MCF 10A (cell line): ENCODE results near the gene DIAPH2. TPM values are rescaled to one million over a fixed set of nuclear protein-coding genes. Genes with fewer than 3 reads are reported as not detected.

Source experiments
- BruUV-seq: library from RNA; stranded (reverse); fragments of 400-500 nt; replicated peaks from 2 replicates; lab custom pipeline; 2021; lab: Mats Ljungman, UMichigan
- CTCF ChIA-PET: fragments of 300-600 bp; sonication (Branson Sonifier 250); formaldehyde crosslinking; extraction: SDS; loops from one replicate; lab custom pipeline; 2021; ENCODE audit warnings: antibody characterized with exemption, inconsistent platforms; lab: Yijun Ruan, JAX
- POLR2A ChIA-PET: fragments of 300-600, 350-650 bp; sonication (Branson Sonifier 250); formaldehyde crosslinking; extraction: SDS; loops from one replicate; lab custom pipeline; 2020; ENCODE audit warnings: antibody characterized with exemption, inconsistent platforms; lab: Yijun Ruan, JAX
- DNase-seq: peaks from one replicate; pipeline ENCODE4 v3.0.0-alpha.2; 2018; ENCODE audit not compliant: unreplicated experiment
- H3K27ac Mint-ChIP-seq: one replicate; pipeline ENCODE4 v1.8.0; 2022; ENCODE audit warnings: mild to moderate bottlenecking, low read depth, mixed read lengths; ENCODE audit not compliant: unreplicated experiment
- H3K27me3 Mint-ChIP-seq: one replicate; pipeline ENCODE4 v1.8.0; 2022; ENCODE audit warnings: mixed read lengths; ENCODE audit not compliant: insufficient read depth, unreplicated experiment
- H3K36me3 Mint-ChIP-seq: one replicate; pipeline ENCODE4 v1.8.0; 2022; ENCODE audit warnings: mild to moderate bottlenecking, moderate library complexity, mixed read lengths; ENCODE audit not compliant: insufficient read depth, unreplicated experiment
- H3K4me1 Mint-ChIP-seq: one replicate; pipeline ENCODE4 v1.8.0; 2022; ENCODE audit warnings: mixed read lengths; ENCODE audit not compliant: insufficient read depth, unreplicated experiment
- H3K4me3 Mint-ChIP-seq: one replicate; pipeline ENCODE4 v1.8.0; 2022; ENCODE audit warnings: mild to moderate bottlenecking, moderate library complexity, mixed read lengths; ENCODE audit not compliant: unreplicated experiment
- H3K9me3 Mint-ChIP-seq: one replicate; pipeline ENCODE4 v1.8.0; 2022; ENCODE audit warnings: mixed read lengths; ENCODE audit not compliant: unreplicated experiment
- CTCF ChIP-seq: fragments of 200-600 bp; IDR thresholded peaks from one replicate; pipeline ENCODE4 v1.8.0; 2022; ENCODE audit warnings: antibody characterized with exemption, mild to moderate bottlenecking; ENCODE audit not compliant: unreplicated experiment
- intact Hi-C: fragments of 100-400 bp; cut with micrococcal nuclease; formaldehyde crosslinking; loops from 2 replicates; pipeline ENCODE4 v1.14.1; 2022
- total RNA-seq: library from RNA; stranded (reverse); gene quantifications from 2 replicates; pipeline ENCODE4 v1.2.3, GENCODE V29; 2022

Gene DIAPH2
- total RNA-seq, 1 experiment from 2014 or later, result 17.6 TPM

- Mint-ChIP-seq H3K27me3 (peaks cover 21% of the 10 kb centered on the region), H3K4me3 (no peak overlapping the region), H3K9me3 (no peaks in the 10 kb centered on the region), H3K4me1 (no peaks in the 10 kb centered on the region), H3K27ac (no peak overlapping the region), H3K36me3 (peaks cover 6% of the 10 kb centered on the region)
- BruUV-seq, result no TSS peak
- intact Hi-C loops, result no loop called here
- TF ChIP-seq CTCF, result no peak
- ChIA-PET POLR2A (no interaction called here), CTCF (interaction anchor here (0.6 kb wide), 1 partner anchor 1627 kb away, joined by 4 read pairs; no protein-coding TSS in a partner anchor)
- DNase-seq, result no peak
Observed at GRCh38 chrX:97619499-97619898, 934.9 kb downstream of the DIAPH2 start.

- intact Hi-C loops, result no loop called here
- Mint-ChIP-seq H3K4me1 (no peaks in the 10 kb centered on the region), H3K27me3 (no peaks in the 10 kb centered on the region)
Observed at GRCh38 chrX:97622111-97622510, 937.5 kb downstream of the DIAPH2 start.

GRCh38 chrX:97628326-97628725, 943.7 kb downstream of the DIAPH2 start:
- Mint-ChIP-seq H3K4me3 (no peak overlapping the region), H3K36me3 (peaks cover 6% of the 10 kb centered on the region)

More at GRCh38 chrX:97622111-97622510, 937.5 kb downstream of the DIAPH2 start:
- DNase-seq, result no peak
- ChIA-PET POLR2A (no interaction called here), CTCF (interaction anchor here (0.6 to 0.7 kb wide), 2 partner anchors 1509 to 1939 kb away, joined by 4 read pairs; no protein-coding TSS in a partner anchor)
- Mint-ChIP-seq H3K9me3 (no peaks in the 10 kb centered on the region), H3K36me3 (peaks cover 6% of the 10 kb centered on the region), H3K4me3 (no peak overlapping the region), H3K27ac (no peak overlapping the region)
- no peak for TF ChIP-seq CTCF
- no TSS peak for BruUV-seq

More at GRCh38 chrX:97628326-97628725, 943.7 kb downstream of the DIAPH2 start:
- ChIA-PET POLR2A (no interaction called here), CTCF (interaction anchor here (0.7 kb wide), 2 partner anchors 11 to 178 kb away, joined by 3 read pairs; no protein-coding TSS in a partner anchor)
- Mint-ChIP-seq H3K4me1 (no peaks in the 10 kb centered on the region), H3K27me3 (peaks cover 11% of the 10 kb centered on the region), H3K27ac (no peak overlapping the region), H3K9me3 (no peaks in the 10 kb centered on the region)
- intact Hi-C loops, result no loop called here
- no peak for DNase-seq
- no peak for TF ChIP-seq CTCF
- no TSS peak for BruUV-seq
